K562 (cell line): ENCODE measurements around the gene CPA4. TPM values are rescaled to one million over a fixed set of nuclear protein-coding genes. Genes with fewer than 3 reads are reported as not detected.
A peak's percentile ranks its signal among the peaks of the same experiment; 100 is the strongest.

Experiments
- ATAC-seq: fragments of 200-7000 bp; cut with Tn5 transposase; 3 replicates; pipeline ENCODE4 v1.9.1; 2020; ENCODE audit warnings: moderate library complexity
- BruUV-seq: library from RNA; stranded (reverse); fragments of 400-500 nt; replicated peaks from 2 replicates; lab custom pipeline; 2021; lab: Mats Ljungman, UMichigan
- CTCF ChIA-PET: fragments of 300-600 bp; formaldehyde crosslinking; extraction: SDS; loops from one replicate; lab custom pipeline; 2021; ENCODE audit warnings: low intra/inter-chr PET ratio; lab: Yijun Ruan, JAX
- POLR2A ChIA-PET: fragments of 300-600, 350-650 bp; sonication (Branson Sonifier 250); formaldehyde crosslinking; extraction: SDS; loops from one replicate; lab custom pipeline; 2021; ENCODE audit warnings: antibody characterized with exemption, inconsistent platforms; lab: Yijun Ruan, JAX
- DNase-seq, 4 experiments: peaks; one replicate each; pipeline versions ENCODE4 v3.0.0 to v3.0.0-alpha.2; 2011 to 2018; ENCODE audit warnings: low spot score in 3 of 4, mixed read lengths in 3 of 4; ENCODE audit errors: extremely low read depth in 1 of 4
- FAIRE-seq: peaks from 2 replicates; lab custom pipeline; 2011; peaks lifted over from hg19 to GRCh38; lab: Jason Lieb, UNC
- H2AFZ ChIP-seq: 2 replicates; pipeline ENCODE4 v1.6.0; 2011; ENCODE audit warnings: low read depth, low read length, control low read depth, inconsistent platforms
- H3K27ac ChIP-seq: fragments of 200-600 bp; 3 replicates; pipeline ENCODE4 v1.8.0; 2011; ENCODE audit warnings: low read depth, mild to moderate bottlenecking, control low read depth, inconsistent platforms, low read length, moderate library complexity, mixed read lengths; ENCODE audit errors: extremely low read depth
- H3K27me3 ChIP-seq, 2 experiments: fragments of 300-600 bp in 1 of 2; 2 replicates in 1 of 2; 3 replicates in 1 of 2; pipeline versions ENCODE4 v1.6.0 to v1.8.0; 2011; ENCODE audit warnings: inconsistent platforms in 2 of 2, low read length in 2 of 2, mild to moderate bottlenecking in 1 of 2, mixed read lengths in 1 of 2, moderate library complexity in 1 of 2; ENCODE audit not compliant: control insufficient read depth in 2 of 2, insufficient read depth in 2 of 2
- H3K36me3 ChIP-seq: fragments of 300-600 bp; 3 replicates; pipeline ENCODE4 v1.8.0; 2011; ENCODE audit warnings: mild to moderate bottlenecking, low read length, inconsistent platforms; ENCODE audit not compliant: control insufficient read depth, insufficient read depth
- H3K4me1 ChIP-seq, 2 experiments: fragments of 200-600 bp in 1 of 2; replicated peaks in 1 of 2; 2 replicates in 1 of 2; 3 replicates in 1 of 2; pipeline versions ENCODE4 v1.5.1 to v1.8.0; 2011; ENCODE audit warnings: inconsistent platforms in 2 of 2, low read length in 2 of 2, mild to moderate bottlenecking in 1 of 2, mixed read lengths in 1 of 2, moderate library complexity in 1 of 2; ENCODE audit not compliant: control insufficient read depth in 2 of 2, insufficient read depth in 2 of 2
- H3K4me2 ChIP-seq: 2 replicates; pipeline ENCODE4 v1.6.1; 2011; ENCODE audit warnings: low read length, control low read depth, inconsistent platforms, mixed read lengths; ENCODE audit not compliant: insufficient read depth
- H3K4me3 ChIP-seq: fragments of 200-600 bp; sonication (generic), shearing (Covaris generic); 2 replicates; pipeline ENCODE4 v1.5.1; 2016; ENCODE audit warnings: control low read depth, inconsistent platforms
- H3K79me2 ChIP-seq: fragments of 200-600 bp; 3 replicates; pipeline ENCODE4 v1.8.0; 2011; ENCODE audit warnings: low read length, inconsistent platforms; ENCODE audit not compliant: control insufficient read depth, insufficient read depth
- H3K9ac ChIP-seq, 2 experiments: 2 replicates each; pipeline versions ENCODE4 v1.6.0 to v1.6.1; 2011; ENCODE audit warnings: low read depth in 2 of 2, low read length in 2 of 2, control low read depth in 1 of 2, inconsistent platforms in 1 of 2, mild to moderate bottlenecking in 1 of 2, mixed read lengths in 1 of 2; ENCODE audit not compliant: insufficient read depth in 1 of 2
- H3K9me1 ChIP-seq: one replicate; pipeline ENCODE4 v1.6.0; 2011; ENCODE audit warnings: inconsistent platforms, mild to moderate bottlenecking, low read length, moderate library complexity; ENCODE audit not compliant: control insufficient read depth, insufficient read depth
- H3K9me3 ChIP-seq: replicated peaks from 2 replicates; pipeline ENCODE4 v1.5.1; 2011; ENCODE audit warnings: low read depth, low read length, inconsistent platforms; ENCODE audit not compliant: control insufficient read depth, insufficient read depth
- H4K20me1 ChIP-seq: replicated peaks from 2 replicates; pipeline ENCODE4 v1.6.1; 2011; ENCODE audit warnings: low read length, inconsistent platforms, mixed read lengths; ENCODE audit not compliant: control insufficient read depth, insufficient read depth
- MCM5 ChIP-seq: fragments of 450-650 bp; IDR thresholded peaks from 2 replicates; pipeline ENCODE4 v1.6.1; 2016; ENCODE audit warnings: low read depth
- STAG1 ChIP-seq: sonication (generic); formaldehyde crosslinking; IDR thresholded peaks from 2 replicates; pipeline ENCODE4 v1.5.0; 2020; ENCODE audit warnings: missing genetic modification reagents, borderline replicate concordance
- ZNF134 ChIP-seq: fragments of 250-450 bp; sonication (Bioruptor Pico); conservative IDR thresholded peaks from 2 replicates; pipeline ENCODE4 v1.4.0; 2020
- ZNF263 ChIP-seq: sonication (generic); formaldehyde crosslinking; IDR thresholded peaks from 2 replicates; pipeline ENCODE4 v1.8.0; 2022; ENCODE audit warnings: mild to moderate bottlenecking, missing genetic modification reagents, borderline replicate concordance
- ZNF384 ChIP-seq: IDR thresholded peaks from 2 replicates; pipeline ENCODE4 v1.6.1; 2012; ENCODE audit warnings: low read depth, low read length, improper control_type of control experiment
- WGBS: fragments of 100-300 bp; shearing (Covaris generic); methylation state at CpG from one replicate; pipeline ENCODE4 v1.1.6; 2016; ENCODE audit warnings: low coverage, mixed read lengths; ENCODE audit not compliant: insufficient coverage; ENCODE audit errors: missing lambda C conversion rate; 5-methylcytosine and 5-hydroxymethylcytosine counted together
- in situ Hi-C: fragments of 300-500 bp; cut with MboI; formaldehyde crosslinking; loops from 4 replicates; pipeline ENCODE4 v1.15.0; 2018; ENCODE audit warnings: inconsistent platforms, mixed read lengths
- intact Hi-C: fragments of 100-400 bp; cut with micrococcal nuclease; formaldehyde crosslinking; loops from 2 replicates; pipeline ENCODE4 v1.14.2; 2022
- polyA plus RNA-seq, 8 experiments: library from polyadenylated mRNA; depleted of rRNA in 4 of 8; stranded (reverse) in 5 of 8; unstranded in 3 of 8; fragments of >200 nt; fragmentation: Nextera tagmentation in 2 of 8; fragmentation: Illumina TruSeq in 1 of 8; extraction: Ambion mirVana in 2 of 8; extraction: Trizol in 1 of 8; gene quantifications; 2 replicates each; pipeline versions ENCODE4 v1.2.1 to v1.2.3, GENCODE V29; 2011 to 2014; ENCODE audit warnings: inconsistent platforms in 1 of 8, missing spikeins in 1 of 8
- total RNA-seq, 7 experiments: library from RNA; depleted of rRNA in 6 of 7; stranded (reverse); fragments of >200 nt in 6 of 7; fragmentation: Illumina TruSeq in 2 of 7; extraction: Trizol in 2 of 7; gene quantifications; 2 replicates each; pipeline versions ENCODE4 v1.2.1 to v1.2.3, GENCODE V29; 2011 to 2021; ENCODE audit warnings: low replicate concordance in 1 of 7
- TF ChIP-seq, protein P1 (sequence below), 2 experiments: IDR thresholded peaks; 2 replicates each; pipeline ENCODE4 v1.6.1; 2011; ENCODE audit warnings: borderline replicate concordance in 1 of 2, control low read depth in 1 of 2, low read depth in 1 of 2, low read length in 1 of 2, mild to moderate bottlenecking in 1 of 2, mixed read lengths in 1 of 2, moderate library complexity in 1 of 2; ENCODE audit not compliant: insufficient read depth in 1 of 2, insufficient read length in 1 of 2, poor library complexity in 1 of 2, severe bottlenecking in 1 of 2; ENCODE audit errors: extremely low read depth in 1 of 2

CPA4 gene
- total and polyA plus RNA-seq, 9 of the 15 experiments (the other 6 are each of a cell fraction or from before 2014, with no cell fraction given): not detected

DNA sequence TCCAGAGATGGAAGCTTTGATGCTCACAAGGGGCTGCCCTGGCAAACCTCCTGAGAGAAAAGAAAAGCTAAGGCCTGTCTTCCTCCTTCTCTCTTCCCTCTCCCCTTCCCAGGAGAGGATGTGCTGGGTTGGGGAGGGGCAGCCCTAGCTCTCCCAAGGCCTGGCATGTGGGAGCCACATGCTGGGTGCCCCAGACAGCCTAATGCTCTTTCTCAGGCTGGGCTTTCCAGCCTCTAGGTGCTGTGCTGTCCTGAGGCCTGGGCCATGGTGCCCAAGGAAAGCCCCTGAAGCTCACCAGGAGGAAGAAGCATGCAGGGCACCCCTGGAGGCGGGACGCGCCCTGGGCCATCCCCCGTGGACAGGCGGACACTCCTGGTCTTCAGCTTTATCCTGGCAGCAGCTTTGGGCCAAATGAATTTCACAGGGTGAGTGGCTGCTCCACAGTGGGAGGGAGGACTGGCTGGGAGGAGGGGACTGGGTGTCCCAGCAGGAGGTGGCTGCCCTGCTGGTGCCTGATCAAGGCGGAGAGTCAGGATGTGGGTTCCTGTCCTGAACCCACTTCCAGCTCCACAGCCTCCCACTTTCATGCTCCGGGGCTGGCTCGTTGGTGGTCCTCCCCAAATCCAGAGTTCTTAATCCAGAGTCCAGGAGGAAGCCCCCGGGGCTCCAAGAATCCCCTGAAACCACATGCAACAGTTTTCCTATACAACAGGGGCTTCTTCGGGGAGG is 53.4 kb downstream of the CPA4 start:
- intact Hi-C loops: no loop called here
- WGBS: 3% methylated on average over 10 of the region's 10 CpGs
- CTCF ChIA-PET: no interaction called here
- no peaks in the 10 kb centered on the region for H4K20me1 ChIP-seq
- TF ChIP-seq STAG1 (peak; percentile 35; the same call in 1 of the 2 replicates), MCM5 (no peak), ZNF384 (no peak), ZNF263 (CRISPR knock-in tag) (peak; percentile 73; the same call in 1 of the 2 replicates), ZNF134 (CRISPR knock-in tag) (no peak)
- TF ChIP-seq, protein P1, sequence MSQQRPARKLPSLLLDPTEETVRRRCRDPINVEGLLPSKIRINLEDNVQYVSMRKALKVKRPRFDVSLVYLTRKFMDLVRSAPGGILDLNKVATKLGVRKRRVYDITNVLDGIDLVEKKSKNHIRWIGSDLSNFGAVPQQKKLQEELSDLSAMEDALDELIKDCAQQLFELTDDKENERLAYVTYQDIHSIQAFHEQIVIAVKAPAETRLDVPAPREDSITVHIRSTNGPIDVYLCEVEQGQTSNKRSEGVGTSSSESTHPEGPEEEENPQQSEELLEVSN (IDR thresholded peaks at IDR 0.05; ENCODE audit: borderline replicate concordance in 1 of 2, extremely low read depth in 1 of 2, insufficient read depth in 1 of 2, insufficient read length in 1 of 2, low read depth in 1 of 2, low read length in 1 of 2, poor library complexity in 1 of 2, severe bottlenecking in 1 of 2): no peak
- H3K4me1 ChIP-seq: 0 out of 5 replicates have a peak, but pooled peaks cover 0 to 3% of the 10 kb centered on the region in 2 experiments
- H3K9me3 ChIP-seq: no peaks in the 10 kb centered on the region
- H3K27ac ChIP-seq: no peak overlapping the region
- BruUV-seq: no TSS peak
- H3K4me2 ChIP-seq: no peak overlapping the region
- DNase-seq: no peak
- POLR2A ChIA-PET: interaction anchor here (1.3 kb wide), 1 partner anchor 12 kb away, joined by 3 read pairs; no protein-coding TSS in a partner anchor
- ATAC-seq: peak; percentile 14; the same call in 1 of the 3 replicates
- no peaks in the 10 kb centered on the region for H3K36me3 ChIP-seq
- no peak overlapping the region for H3K4me3 ChIP-seq
- in situ Hi-C loops: no loop called here
- H3K9ac ChIP-seq: no peak overlapping the region
- H2AFZ ChIP-seq: no peak overlapping the region
- no peak for FAIRE-seq
- no peaks in the 10 kb centered on the region for H3K79me2 ChIP-seq
- peaks cover 46 to 53% of the 10 kb centered on the region in 2 experiments for H3K27me3 ChIP-seq
- no peaks in the 10 kb centered on the region for H3K9me1 ChIP-seq
